ENCODE measurements around the gene CERS2.

Gene CERS2

DNA sequence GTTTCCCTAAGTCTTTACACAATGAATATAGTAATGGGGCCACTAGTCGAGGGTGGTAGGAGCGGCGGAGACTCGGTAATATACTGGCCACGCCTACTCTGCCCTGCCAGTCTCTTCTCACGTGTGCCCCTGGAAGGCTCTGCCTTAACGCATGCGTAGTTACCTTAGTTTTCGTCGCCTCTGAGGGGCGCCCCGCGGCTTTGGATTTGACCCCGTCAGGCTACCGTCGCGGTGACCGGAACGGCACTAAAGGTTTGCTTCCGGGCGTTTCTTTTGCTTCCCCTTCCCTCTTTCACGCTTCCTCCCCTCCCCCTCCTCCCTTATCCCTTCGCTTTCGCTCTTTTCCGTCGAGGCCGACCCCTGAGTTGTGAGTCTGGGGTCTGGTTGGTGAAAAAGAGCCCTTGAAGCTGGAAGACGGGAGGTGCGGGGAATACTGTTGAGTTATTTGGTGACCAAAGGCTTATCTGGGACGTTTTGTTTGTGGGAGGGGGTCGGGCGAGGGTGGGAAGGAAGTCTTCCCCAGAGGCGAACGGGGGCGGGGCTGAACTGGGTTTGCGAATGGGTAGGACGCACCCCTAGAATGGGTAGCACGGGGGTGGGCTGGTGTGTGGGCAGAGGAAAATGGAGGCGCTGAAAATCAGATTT, 48.4 kb downstream of the CERS2 start, which contains the start of gene SETDB1:
TSS of gene SETDB1 (plus strand) at position 267 of the 645 bp plus-strand sequence. CDS start 1,352 bp downstream, outside the sequence.
- Histone ChIP-seq H3K36me3 (ENCODE audit: control insufficient read depth in 5 of 5, insufficient read depth in 5 of 5, low read length in 5 of 5) (peaks cover 12 to 25% (median 21%) of the 10 kb centered on the region in 5 donors), H3K4me3 (ENCODE audit: low read depth in 1 of 5, low read length in 5 of 5) (peak within 1 kb of the TSS; percentile 79 to 93 (median 88)), H3K9me3 (ENCODE audit: control insufficient read depth in 5 of 5, low read length in 5 of 5) (no peaks in the 10 kb centered on the region), H3K27me3 (ENCODE audit: control insufficient read depth in 5 of 5, insufficient read depth in 4 of 5, low read length in 5 of 5) (no peaks in the 10 kb centered on the region), H3K9ac (ENCODE audit: low read length in 5 of 5) (peak within 1 kb of the TSS; percentile 73 to 87 (median 84)), H3K27ac (ENCODE audit: low read depth, low read length) (peak within 1 kb of the TSS; percentile 74), H3K4me1 (ENCODE audit: control insufficient read depth in 5 of 5, insufficient read depth in 5 of 5, low read length in 5 of 5) (peaks cover 0 to 18% (median 12%) of the 10 kb centered on the region in 5 donors)

DNA sequence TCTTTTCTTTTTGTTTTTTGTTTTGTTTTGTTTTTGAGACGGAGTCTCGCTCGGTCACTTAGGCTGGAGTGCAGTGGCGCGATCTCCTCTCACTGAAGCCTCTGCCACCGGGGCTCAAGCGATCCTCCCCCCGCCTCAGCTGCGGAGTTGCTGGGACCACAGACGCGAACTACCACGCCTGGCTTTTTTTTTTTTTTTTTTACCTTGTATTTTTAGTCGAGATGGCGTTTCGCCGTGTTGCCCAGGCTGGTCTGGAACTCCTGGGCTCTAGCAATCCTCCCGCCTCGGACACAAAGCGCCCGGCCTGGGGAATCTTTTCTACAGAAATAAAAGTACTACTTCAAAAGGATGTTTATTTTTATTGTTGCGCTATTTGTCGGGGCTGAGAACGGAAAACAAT, 49.6 kb downstream of the CERS2 start:
- no peaks in the 10 kb centered on the region for H3K9me3 ChIP-seq (ENCODE audit: control insufficient read depth in 5 of 5, low read length in 5 of 5)
- peaks cover 10 to 17% (median 14%) of the 10 kb centered on the region in 5 donors for H3K36me3 ChIP-seq (ENCODE audit: control insufficient read depth in 5 of 5, insufficient read depth in 5 of 5, low read length in 5 of 5)
- H3K27ac ChIP-seq (ENCODE audit: low read depth, low read length) = no peak overlapping the region
- H3K4me3 ChIP-seq (ENCODE audit: low read depth in 1 of 5, low read length in 5 of 5) = peak overlapping the region in 2 of 5 donors; percentile 18 to 93
- no peaks in the 10 kb centered on the region for H3K27me3 ChIP-seq (ENCODE audit: control insufficient read depth in 5 of 5, insufficient read depth in 4 of 5, low read length in 5 of 5)
- no peak overlapping the region for H3K9ac ChIP-seq (ENCODE audit: low read length in 5 of 5)
- H3K4me1 ChIP-seq (ENCODE audit: control insufficient read depth in 5 of 5, insufficient read depth in 5 of 5, low read length in 5 of 5) = peaks cover 0 to 18% (median 12%) of the 10 kb centered on the region in 5 donors

DNA sequence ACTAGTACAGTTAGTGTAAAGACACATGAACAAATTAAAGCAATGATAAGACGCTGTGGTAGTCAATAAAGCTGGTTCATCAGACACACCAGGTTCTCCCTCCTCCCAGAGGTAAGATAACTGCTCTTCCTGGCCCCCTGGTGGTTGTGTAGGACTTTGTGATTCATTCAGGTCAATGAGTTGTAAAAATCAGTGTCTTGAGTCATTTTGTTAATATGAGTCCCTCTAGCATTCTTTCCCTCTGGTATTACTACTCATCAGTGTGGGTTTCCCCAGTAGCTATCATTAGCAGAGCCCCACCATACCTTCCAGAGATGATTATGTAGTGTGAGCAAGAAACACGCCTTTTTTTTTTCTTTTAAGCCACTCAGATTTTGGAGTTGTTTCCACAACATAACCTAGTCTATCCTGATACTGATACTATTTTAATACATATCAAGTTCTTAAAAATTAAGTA, 52.1 kb downstream of the CERS2 start:
- Histone ChIP-seq H3K4me1 (ENCODE audit: control insufficient read depth in 5 of 5, insufficient read depth in 5 of 5, low read length in 5 of 5) (peaks cover 0 to 15% (median 9%) of the 10 kb centered on the region in 5 donors), H3K27ac (ENCODE audit: low read depth, low read length) (no peak overlapping the region), H3K9me3 (ENCODE audit: control insufficient read depth in 5 of 5, low read length in 5 of 5) (no peaks in the 10 kb centered on the region), H3K27me3 (ENCODE audit: control insufficient read depth in 5 of 5, insufficient read depth in 4 of 5, low read length in 5 of 5) (no peaks in the 10 kb centered on the region), H3K4me3 (ENCODE audit: low read depth in 1 of 5, low read length in 5 of 5) (no peak overlapping the region), H3K9ac (ENCODE audit: low read length in 5 of 5) (no peak overlapping the region), H3K36me3 (ENCODE audit: control insufficient read depth in 5 of 5, insufficient read depth in 5 of 5, low read length in 5 of 5) (peaks cover 0 to under 1% (median under 1%) of the 10 kb centered on the region in 5 donors)

DNA sequence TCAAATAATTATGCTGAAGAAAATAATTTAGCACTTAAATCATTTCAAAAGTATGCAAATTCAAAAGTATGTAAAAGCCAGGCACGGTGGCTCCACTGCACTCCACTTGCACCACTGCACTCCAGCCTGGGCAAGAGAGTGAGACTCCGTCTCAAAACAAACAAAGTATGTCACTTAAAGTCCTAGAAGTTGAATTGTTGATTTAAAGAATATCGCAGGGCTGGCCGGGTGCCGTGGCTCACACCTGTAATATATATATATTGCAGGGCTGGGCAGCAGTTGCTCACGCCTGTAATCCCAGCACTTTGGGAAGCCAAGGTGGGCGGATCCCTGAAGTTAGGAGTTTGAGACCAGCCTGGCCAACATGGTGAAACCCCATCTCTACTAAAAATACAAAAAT, 57.2 kb downstream of the CERS2 start:
- Histone ChIP-seq H3K27ac (ENCODE audit: low read depth, low read length) (no peak overlapping the region), H3K9me3 (ENCODE audit: control insufficient read depth in 5 of 5, low read length in 5 of 5) (no peaks in the 10 kb centered on the region), H3K36me3 (ENCODE audit: control insufficient read depth in 5 of 5, insufficient read depth in 5 of 5, low read length in 5 of 5) (no peaks in the 10 kb centered on the region), H3K4me3 (ENCODE audit: low read depth in 1 of 5, low read length in 5 of 5) (no peak overlapping the region), H3K9ac (ENCODE audit: low read length in 5 of 5) (no peak overlapping the region), H3K4me1 (ENCODE audit: control insufficient read depth in 5 of 5, insufficient read depth in 5 of 5, low read length in 5 of 5) (no peaks in the 10 kb centered on the region), H3K27me3 (ENCODE audit: control insufficient read depth in 5 of 5, insufficient read depth in 4 of 5, low read length in 5 of 5) (no peaks in the 10 kb centered on the region)
